ENCODE results near the gene ASF1B. TPM values are rescaled to one million over a fixed set of nuclear protein-coding genes. Genes with fewer than 3 reads are reported as not detected.

ASF1B gene
- total RNA-seq, 1 donor from 2014 or later: 3.6 TPM

GRCh38 chr19:14107581-14108461 is 28.6 kb downstream of the ASF1B start:
- DNase-seq: no peak

- no peak for DNase-seq
Measured at GRCh38 chr19:14106840-14107239, 29.5 kb downstream of the ASF1B start.

- DNase-seq: no peak
Measured at GRCh38 chr19:14105680-14106079, 30.7 kb downstream of the ASF1B start.

- DNase-seq: no peak
Measured at GRCh38 chr19:14103310-14103709, 33.1 kb downstream of the ASF1B start.

GRCh38 chr19:14102756-14103155 is 33.6 kb downstream of the ASF1B start:
- no peak for DNase-seq

- no peak for DNase-seq
Measured at GRCh38 chr19:14102102-14102696, 34.2 kb downstream of the ASF1B start.

GRCh38 chr19:14101003-14101545 is 35.3 kb downstream of the ASF1B start:
- DNase-seq: no peak

- DNase-seq: no peak
Measured at GRCh38 chr19:14097532-14098151, 38.7 kb downstream of the ASF1B start.

- no peak for DNase-seq
Measured at GRCh38 chr19:14096272-14096992, 40.0 kb downstream of the ASF1B start.

GRCh38 chr19:14094854-14095253 is 41.5 kb downstream of the ASF1B start:
- DNase-seq: no peak

GRCh38 chr19:14093117-14093823 is 43.1 kb downstream of the ASF1B start:
- no peak for DNase-seq

- DNase-seq: no peak
Measured at GRCh38 chr19:14091813-14092462, 44.5 kb downstream of the ASF1B start.

GRCh38 chr19:14091081-14091812 is 45.1 kb downstream of the ASF1B start:
- peak; percentile 76 for DNase-seq

GRCh38 chr19:14090509-14091080 is 45.8 kb downstream of the ASF1B start, which contains the start of gene SAMD1:
Gene SAMD1, minus strand, starts transcription at chr19:14090751.
- DNase-seq: peak; percentile 90

GRCh38 chr19:14089662-14090508 is 46.5 kb downstream of the ASF1B start:
- no peak for DNase-seq

- DNase-seq: no peak
Measured at GRCh38 chr19:14089412-14089661, 47.1 kb downstream of the ASF1B start.

- DNase-seq: no peak
Measured at GRCh38 chr19:14088634-14089411, 47.6 kb downstream of the ASF1B start.

- DNase-seq: no peak
Measured at GRCh38 chr19:14086098-14086497, 50.3 kb downstream of the ASF1B start.
